ENCODE measurements around the gene TNP2.

TNP2 gene

GRCh38 chr16:11276896-11277593, 7.9 kb upstream of the TNP2 start:
- no peak for DNase-seq (ENCODE audit: low spot score)

- no peak for DNase-seq (ENCODE audit: low spot score)
These were observed 7.2 kb upstream of the TNP2 start, which contains the start of gene PRM2 for GRCh38 chr16:11276143-11276895. PRM2 (minus strand) TSS chr16:11276480; CDS start chr16:11276370, 110 bp downstream.

- DNase-seq (ENCODE audit: low spot score), result no peak
These were observed 5.8 kb upstream of the TNP2 start for GRCh38 chr16:11274964-11275363.

- no peak for DNase-seq (ENCODE audit: low spot score)
These were observed 4.7 kb upstream of the TNP2 start for GRCh38 chr16:11273721-11274324.

GRCh38 chr16:11272921-11273720, 4.0 kb upstream of the TNP2 start, which contains the start of gene PRM3:
PRM3 (minus strand) TSS chr16:11273629; CDS start chr16:11273595, 34 bp downstream.
- DNase-seq (ENCODE audit: low spot score), result no peak

- DNase-seq (ENCODE audit: low spot score), result no peak
These were observed 3.4 kb upstream of the TNP2 start for GRCh38 chr16:11272484-11272883.

- DNase-seq (ENCODE audit: low spot score), result no peak
These were observed 2.5 kb upstream of the TNP2 start for GRCh38 chr16:11271610-11272009.

- DNase-seq (ENCODE audit: low spot score), result no peak
These were observed 1.6 kb upstream of the TNP2 start for GRCh38 chr16:11270602-11271162.

GRCh38 chr16:11265124-11265523, 4.0 kb downstream of the TNP2 start:
- DNase-seq (ENCODE audit: low spot score), result no peak

GRCh38 chr16:11264155-11264832, 4.8 kb downstream of the TNP2 start:
- no peak for DNase-seq (ENCODE audit: low spot score)

GRCh38 chr16:11263737-11264136, 5.4 kb downstream of the TNP2 start:
- DNase-seq (ENCODE audit: low spot score), result no peak

GRCh38 chr16:11262915-11263314, 6.2 kb downstream of the TNP2 start:
- DNase-seq (ENCODE audit: low spot score), result no peak

GRCh38 chr16:11260596-11260966, 8.5 kb downstream of the TNP2 start:
- no peak for DNase-seq (ENCODE audit: low spot score)

GRCh38 chr16:11259655-11260595, 9.2 kb downstream of the TNP2 start:
- no peak for DNase-seq (ENCODE audit: low spot score)

GRCh38 chr16:11258553-11259492, 10.3 kb downstream of the TNP2 start:
- no peak for DNase-seq (ENCODE audit: low spot score)

- peak; percentile 85 for DNase-seq (ENCODE audit: low spot score)
These were observed 11.8 kb downstream of the TNP2 start for GRCh38 chr16:11257131-11257938.

- DNase-seq (ENCODE audit: low spot score), result no peak
These were observed 12.4 kb downstream of the TNP2 start for GRCh38 chr16:11256661-11257130.

All from HuH-7 (cell line).